HEK293 (cell line): ENCODE results near the gene TIE1.

Experiments used
- CTCF ChIA-PET: fragments of 350-600 bp; formaldehyde crosslinking; extraction: SDS; loops from one replicate; lab custom pipeline; 2021; ENCODE audit warnings: antibody characterized with exemption; lab: Yijun Ruan, JAX
- POLR2A ChIA-PET: fragments of 300-600 bp; formaldehyde crosslinking; extraction: SDS; loops from one replicate; lab custom pipeline; 2020; ENCODE audit warnings: antibody characterized with exemption, inconsistent platforms; lab: Yijun Ruan, JAX
- H3K27ac ChIP-seq: fragments of 200-500 bp; sonication (Bioruptor generic); 2 replicates; pipeline ENCODE4 v1.5.1; 2014; ENCODE audit warnings: low read depth, low read length, control low read depth, inconsistent platforms; ENCODE audit errors: extremely low read depth
- H3K36me3 ChIP-seq, 2 experiments: fragments of 200-500 bp in 1 of 2; sonication (Bioruptor generic) in 1 of 2; 1 replicate in 1 of 2; 2 replicates in 1 of 2; pipeline ENCODE4 v1.5.1; 2014 to 2017; ENCODE audit warnings: inconsistent platforms in 2 of 2, low read length in 2 of 2; ENCODE audit not compliant: control insufficient read depth in 2 of 2, insufficient read depth in 1 of 2
- H3K4me1 ChIP-seq: fragments of 200-500 bp; sonication (Bioruptor generic); 2 replicates; pipeline ENCODE4 v1.5.1; 2014; ENCODE audit warnings: mild to moderate bottlenecking, low read length, inconsistent platforms; ENCODE audit not compliant: control insufficient read depth, insufficient read depth
- H3K4me3 ChIP-seq: 2 replicates; pipeline ENCODE4 v1.5.1; 2011; ENCODE audit warnings: low read depth, mild to moderate bottlenecking, control low read depth, low read length, moderate library complexity
- H3K9me3 ChIP-seq: fragments of 200-500 bp; sonication (Bioruptor generic); 2 replicates; pipeline ENCODE4 v1.5.1; 2014; ENCODE audit warnings: low read depth, low read length, inconsistent platforms; ENCODE audit not compliant: control insufficient read depth, insufficient read depth
- EGR2 ChIP-seq: fragments of 450-650 bp; formaldehyde crosslinking; IDR thresholded peaks from 2 replicates; pipeline ENCODE4 v1.5.1; 2016; ENCODE audit warnings: low read depth, missing biosample characterization, missing genetic modification characterization
- KLF17 ChIP-seq: fragments of 450-650 bp; formaldehyde crosslinking; IDR thresholded peaks from 2 replicates; pipeline ENCODE4 v1.5.1; 2016; ENCODE audit warnings: missing biosample characterization, missing genetic modification characterization
- MEIS1 ChIP-seq: sonication (generic); formaldehyde crosslinking; IDR thresholded peaks from 2 replicates; pipeline ENCODE4 v1.8.1; 2022; ENCODE audit warnings: missing genetic modification reagents, mild to moderate bottlenecking, borderline replicate concordance
- OVOL3 ChIP-seq: fragments of 450-650 bp; formaldehyde crosslinking; IDR thresholded peaks from 2 replicates; pipeline ENCODE4 v1.5.1; 2016; ENCODE audit warnings: missing biosample characterization, missing genetic modification characterization
- PRDM1 ChIP-seq: fragments of 450-650 bp; formaldehyde crosslinking; IDR thresholded peaks from 2 replicates; pipeline ENCODE4; 2016; ENCODE audit warnings: missing biosample characterization, missing genetic modification characterization
- PRDM6 ChIP-seq: fragments of 450-650 bp; formaldehyde crosslinking; IDR thresholded peaks from 2 replicates; pipeline ENCODE4 v1.5.1; 2017; ENCODE audit warnings: missing biosample characterization, missing genetic modification characterization
- TCF7L2 ChIP-seq: IDR thresholded peaks from 2 replicates; pipeline ENCODE4 v1.6.1; 2011; ENCODE audit warnings: low read depth, mild to moderate bottlenecking, inconsistent platforms, low read length, moderate library complexity, borderline replicate concordance
- ZBTB49 ChIP-seq: fragments of 450-650 bp; formaldehyde crosslinking; IDR thresholded peaks from 2 replicates; pipeline ENCODE4 v1.5.1; 2016; ENCODE audit warnings: missing biosample characterization, missing genetic modification characterization, low read depth
- ZBTB8A ChIP-seq: fragments of 450-650 bp; formaldehyde crosslinking; IDR thresholded peaks from 2 replicates; pipeline ENCODE4 v1.5.1; 2016; ENCODE audit warnings: missing biosample characterization, missing genetic modification characterization
- ZFP37 ChIP-seq: fragments of 450-650 bp; formaldehyde crosslinking; IDR thresholded peaks from 2 replicates; pipeline ENCODE4 v1.5.1; 2016; ENCODE audit warnings: missing biosample characterization, missing genetic modification characterization
- ZNF112 ChIP-seq: fragments of 450-650 bp; formaldehyde crosslinking; IDR thresholded peaks from 2 replicates; pipeline ENCODE4 v1.5.0; 2017; ENCODE audit warnings: missing biosample characterization, missing genetic modification characterization
- ZNF121 ChIP-seq: fragments of 450-650 bp; formaldehyde crosslinking; IDR thresholded peaks from 2 replicates; pipeline ENCODE4 v1.5.1; 2016; ENCODE audit warnings: missing biosample characterization, missing genetic modification characterization
- ZNF157 ChIP-seq: fragments of 450-650 bp; formaldehyde crosslinking; IDR thresholded peaks from 2 replicates; pipeline ENCODE4 v1.5.1; 2016; ENCODE audit warnings: missing biosample characterization, missing genetic modification characterization
- ZNF19 ChIP-seq: fragments of 450-650 bp; formaldehyde crosslinking; IDR thresholded peaks from 2 replicates; pipeline ENCODE4; 2016; ENCODE audit warnings: missing biosample characterization, missing genetic modification characterization, low read depth
- ZNF280C ChIP-seq: fragments of 450-650 bp; formaldehyde crosslinking; IDR thresholded peaks from 2 replicates; pipeline ENCODE4 v1.5.1; 2016; ENCODE audit warnings: missing biosample characterization, missing genetic modification characterization
- ZNF302 ChIP-seq: fragments of 450-650 bp; formaldehyde crosslinking; IDR thresholded peaks from 2 replicates; pipeline ENCODE4 v1.5.1; 2016; ENCODE audit warnings: missing biosample characterization, missing genetic modification characterization, low read depth
- ZNF645 ChIP-seq: fragments of 450-650 bp; formaldehyde crosslinking; IDR thresholded peaks from 2 replicates; pipeline ENCODE4; 2016; ENCODE audit warnings: missing biosample characterization, missing genetic modification characterization
- ZNF692 ChIP-seq: fragments of 450-650 bp; formaldehyde crosslinking; IDR thresholded peaks from 2 replicates; pipeline ENCODE4 v1.5.1; 2016; ENCODE audit warnings: missing biosample characterization, missing genetic modification characterization
- ZNF704 ChIP-seq: fragments of 450-650 bp; formaldehyde crosslinking; IDR thresholded peaks from 2 replicates; pipeline ENCODE4 v1.5.1; 2016; ENCODE audit warnings: missing biosample characterization, missing genetic modification characterization
- ZNF747 ChIP-seq: fragments of 450-650 bp; formaldehyde crosslinking; IDR thresholded peaks from 2 replicates; pipeline ENCODE4 v1.5.1; 2016; ENCODE audit warnings: missing biosample characterization, missing genetic modification characterization
- ZNF76 ChIP-seq: fragments of 450-650 bp; formaldehyde crosslinking; IDR thresholded peaks from 2 replicates; pipeline ENCODE4; 2016; ENCODE audit warnings: low read depth, missing biosample characterization, missing genetic modification characterization, borderline replicate concordance
- ZSCAN4 ChIP-seq: fragments of 450-650 bp; formaldehyde crosslinking; IDR thresholded peaks from 2 replicates; pipeline ENCODE4 v1.5.1; 2017; ENCODE audit warnings: missing biosample characterization, missing genetic modification characterization

TIE1 gene

GRCh38 chr1:43256675-43257570 is 43.9 kb upstream of the TIE1 start (continued):
- no peak for TF ChIP-seq PRDM6
- TF ChIP-seq ZNF76 (tag by site-specific recombination) = no peak
- TF ChIP-seq ZNF704 (tag by site-specific recombination) = no peak
- no peak for TF ChIP-seq ZNF121 (tag by site-specific recombination)
- no peak for TF ChIP-seq ZBTB8A (tag by site-specific recombination)
- no peak for TF ChIP-seq ZNF157
- no peak for TF ChIP-seq EGR2 (tag by site-specific recombination)
- TF ChIP-seq, all 188 proteins: peak for 0

GRCh38 chr1:43258370-43258769 is 42.4 kb upstream of the TIE1 start:
- ChIA-PET CTCF (no interaction called here), POLR2A (interaction anchor here (0.6 kb wide), 1 partner anchor 672 kb away, joined by 5 read pairs; no protein-coding TSS in a partner anchor)
- H3K27ac ChIP-seq = no peak overlapping the region
- no peaks in the 10 kb centered on the region for H3K36me3 ChIP-seq
- H3K4me3 ChIP-seq = no peak overlapping the region
- H3K4me1 ChIP-seq = no peaks in the 10 kb centered on the region
- no peaks in the 10 kb centered on the region for H3K9me3 ChIP-seq
- TF ChIP-seq ZNF19 (tag by site-specific recombination) (no peak), ZSCAN4 (tag by site-specific recombination) (no peak), TCF7L2 (no peak), ZNF302 (tag by site-specific recombination) (no peak), MEIS1 (CRISPR knock-in tag) (no peak), ZBTB49 (tag by site-specific recombination) (no peak), ZNF692 (tag by site-specific recombination) (no peak), KLF17 (tag by site-specific recombination) (no peak), ZNF747 (no peak), ZNF112 (no peak), ZNF645 (tag by site-specific recombination) (no peak), OVOL3 (tag by site-specific recombination) (no peak), ZNF280C (no peak), ZFP37 (tag by site-specific recombination) (no peak), PRDM1 (tag by site-specific recombination) (no peak)
